WTC11 (cell line): Measurements from ENCODE around the gene CSN2.

Source experiments
- ESRRA ChIP-seq: sonication (generic); formaldehyde crosslinking; IDR thresholded peaks from 2 replicates; pipeline ENCODE4 v1.8.1; 2022; ENCODE audit warnings: mild to moderate bottlenecking, missing genetic modification reagents, borderline replicate concordance
- ETV6 ChIP-seq: sonication (generic); formaldehyde crosslinking; IDR thresholded peaks from 2 replicates; pipeline ENCODE4 v1.8.1; 2022; ENCODE audit warnings: mild to moderate bottlenecking, missing genetic modification reagents
- GABPB1 ChIP-seq: sonication (generic); formaldehyde crosslinking; IDR thresholded peaks from 2 replicates; pipeline ENCODE4 v1.8.1; 2023; ENCODE audit warnings: mild to moderate bottlenecking, missing genetic modification reagents
- SMAD3 ChIP-seq: sonication (generic); formaldehyde crosslinking; IDR thresholded peaks from 2 replicates; pipeline ENCODE4 v1.8.0; 2022; ENCODE audit warnings: missing genetic modification reagents, mild to moderate bottlenecking, borderline replicate concordance
- ZNF121 ChIP-seq: sonication (generic); formaldehyde crosslinking; IDR thresholded peaks from 2 replicates; pipeline ENCODE4 v1.8.0; 2023; ENCODE audit warnings: missing genetic modification reagents
- ZNF232 ChIP-seq: sonication (generic); formaldehyde crosslinking; IDR thresholded peaks from 2 replicates; pipeline ENCODE4 v1.8.0; 2022; ENCODE audit warnings: mild to moderate bottlenecking, missing genetic modification reagents
- ZNF263 ChIP-seq: sonication (generic); formaldehyde crosslinking; IDR thresholded peaks from 2 replicates; pipeline ENCODE4 v1.8.1; 2022; ENCODE audit warnings: low read depth, mild to moderate bottlenecking, moderate library complexity, missing genetic modification reagents
- TF ChIP-seq, protein P1 (sequence below): fragments of 200-600 bp; IDR thresholded peaks from 2 replicates; pipeline ENCODE4 v1.8.0; 2022; ENCODE audit warnings: antibody characterized with exemption
- TF ChIP-seq, protein P2 (sequence below): sonication (generic); formaldehyde crosslinking; conservative IDR thresholded peaks from 2 replicates; pipeline ENCODE4 v1.8.1; 2023; ENCODE audit warnings: mild to moderate bottlenecking, low read depth, missing genetic modification reagents, moderate library complexity
- TF ChIP-seq, protein P3 (sequence below): sonication (generic); formaldehyde crosslinking; IDR thresholded peaks from 2 replicates; pipeline ENCODE4 v1.8.1; 2022; ENCODE audit warnings: mild to moderate bottlenecking, moderate library complexity, missing genetic modification reagents
- TF ChIP-seq, protein P4 (sequence below): sonication (generic); formaldehyde crosslinking; conservative IDR thresholded peaks from 2 replicates; pipeline ENCODE4 v1.8.1; 2022; ENCODE audit warnings: mild to moderate bottlenecking, missing genetic modification reagents
- TF ChIP-seq, protein P5 (sequence below): sonication (generic); formaldehyde crosslinking; IDR thresholded peaks from 2 replicates; pipeline ENCODE4 v1.8.1; 2023; ENCODE audit warnings: mild to moderate bottlenecking, missing genetic modification reagents, moderate library complexity
- TF ChIP-seq, protein P6 (sequence below): sonication (generic); formaldehyde crosslinking; IDR thresholded peaks from 2 replicates; pipeline ENCODE4 v1.8.1; 2023; ENCODE audit warnings: mild to moderate bottlenecking, missing genetic modification reagents, moderate library complexity
- TF ChIP-seq, protein P7 (sequence below): sonication (generic); formaldehyde crosslinking; IDR thresholded peaks from 2 replicates; pipeline ENCODE4 v1.8.1; 2022; ENCODE audit warnings: mild to moderate bottlenecking, missing genetic modification reagents, moderate library complexity, borderline replicate concordance

DNA sequence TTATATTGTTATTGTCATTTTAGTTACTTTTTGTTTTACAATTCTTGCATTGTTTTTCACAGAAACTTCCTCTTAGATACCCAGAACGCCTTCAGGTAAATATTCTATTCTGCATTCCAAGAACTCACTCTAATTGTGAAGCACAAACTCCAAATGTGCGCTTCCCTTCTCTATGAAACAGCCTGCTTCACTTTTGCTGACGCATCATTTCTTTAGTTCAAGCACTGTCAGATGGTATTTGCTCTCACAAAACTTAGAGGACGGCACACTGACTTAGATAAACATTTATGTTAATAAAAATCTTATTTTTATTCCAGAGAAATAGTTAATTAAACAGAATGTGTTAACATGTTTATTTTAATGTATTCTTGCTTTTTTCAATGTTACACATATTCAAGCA is 31.4 kb downstream of the CSN2 start:
- TF ChIP-seq, protein P1, sequence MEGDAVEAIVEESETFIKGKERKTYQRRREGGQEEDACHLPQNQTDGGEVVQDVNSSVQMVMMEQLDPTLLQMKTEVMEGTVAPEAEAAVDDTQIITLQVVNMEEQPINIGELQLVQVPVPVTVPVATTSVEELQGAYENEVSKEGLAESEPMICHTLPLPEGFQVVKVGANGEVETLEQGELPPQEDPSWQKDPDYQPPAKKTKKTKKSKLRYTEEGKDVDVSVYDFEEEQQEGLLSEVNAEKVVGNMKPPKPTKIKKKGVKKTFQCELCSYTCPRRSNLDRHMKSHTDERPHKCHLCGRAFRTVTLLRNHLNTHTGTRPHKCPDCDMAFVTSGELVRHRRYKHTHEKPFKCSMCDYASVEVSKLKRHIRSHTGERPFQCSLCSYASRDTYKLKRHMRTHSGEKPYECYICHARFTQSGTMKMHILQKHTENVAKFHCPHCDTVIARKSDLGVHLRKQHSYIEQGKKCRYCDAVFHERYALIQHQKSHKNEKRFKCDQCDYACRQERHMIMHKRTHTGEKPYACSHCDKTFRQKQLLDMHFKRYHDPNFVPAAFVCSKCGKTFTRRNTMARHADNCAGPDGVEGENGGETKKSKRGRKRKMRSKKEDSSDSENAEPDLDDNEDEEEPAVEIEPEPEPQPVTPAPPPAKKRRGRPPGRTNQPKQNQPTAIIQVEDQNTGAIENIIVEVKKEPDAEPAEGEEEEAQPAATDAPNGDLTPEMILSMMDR: no peak
- TF ChIP-seq, protein P2, sequence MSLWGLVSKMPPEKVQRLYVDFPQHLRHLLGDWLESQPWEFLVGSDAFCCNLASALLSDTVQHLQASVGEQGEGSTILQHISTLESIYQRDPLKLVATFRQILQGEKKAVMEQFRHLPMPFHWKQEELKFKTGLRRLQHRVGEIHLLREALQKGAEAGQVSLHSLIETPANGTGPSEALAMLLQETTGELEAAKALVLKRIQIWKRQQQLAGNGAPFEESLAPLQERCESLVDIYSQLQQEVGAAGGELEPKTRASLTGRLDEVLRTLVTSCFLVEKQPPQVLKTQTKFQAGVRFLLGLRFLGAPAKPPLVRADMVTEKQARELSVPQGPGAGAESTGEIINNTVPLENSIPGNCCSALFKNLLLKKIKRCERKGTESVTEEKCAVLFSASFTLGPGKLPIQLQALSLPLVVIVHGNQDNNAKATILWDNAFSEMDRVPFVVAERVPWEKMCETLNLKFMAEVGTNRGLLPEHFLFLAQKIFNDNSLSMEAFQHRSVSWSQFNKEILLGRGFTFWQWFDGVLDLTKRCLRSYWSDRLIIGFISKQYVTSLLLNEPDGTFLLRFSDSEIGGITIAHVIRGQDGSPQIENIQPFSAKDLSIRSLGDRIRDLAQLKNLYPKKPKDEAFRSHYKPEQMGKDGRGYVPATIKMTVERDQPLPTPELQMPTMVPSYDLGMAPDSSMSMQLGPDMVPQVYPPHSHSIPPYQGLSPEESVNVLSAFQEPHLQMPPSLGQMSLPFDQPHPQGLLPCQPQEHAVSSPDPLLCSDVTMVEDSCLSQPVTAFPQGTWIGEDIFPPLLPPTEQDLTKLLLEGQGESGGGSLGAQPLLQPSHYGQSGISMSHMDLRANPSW (CRISPR knock-in tag): no peak
- TF ChIP-seq ZNF232 (CRISPR knock-in tag) (no peak), ZNF121 (CRISPR knock-in tag) (no peak), ETV6 (no peak), ESRRA (CRISPR knock-in tag) (no peak), SMAD3 (no peak), GABPB1 (no peak), ZNF263 (CRISPR knock-in tag) (no peak)
- TF ChIP-seq, protein P3, sequence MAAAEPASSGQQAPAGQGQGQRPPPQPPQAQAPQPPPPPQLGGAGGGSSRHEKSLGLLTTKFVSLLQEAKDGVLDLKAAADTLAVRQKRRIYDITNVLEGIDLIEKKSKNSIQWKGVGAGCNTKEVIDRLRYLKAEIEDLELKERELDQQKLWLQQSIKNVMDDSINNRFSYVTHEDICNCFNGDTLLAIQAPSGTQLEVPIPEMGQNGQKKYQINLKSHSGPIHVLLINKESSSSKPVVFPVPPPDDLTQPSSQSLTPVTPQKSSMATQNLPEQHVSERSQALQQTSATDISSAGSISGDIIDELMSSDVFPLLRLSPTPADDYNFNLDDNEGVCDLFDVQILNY (CRISPR knock-in tag): no peak
- TF ChIP-seq, protein P4, sequence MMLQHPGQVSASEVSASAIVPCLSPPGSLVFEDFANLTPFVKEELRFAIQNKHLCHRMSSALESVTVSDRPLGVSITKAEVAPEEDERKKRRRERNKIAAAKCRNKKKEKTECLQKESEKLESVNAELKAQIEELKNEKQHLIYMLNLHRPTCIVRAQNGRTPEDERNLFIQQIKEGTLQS (CRISPR knock-in tag): no peak
- TF ChIP-seq, protein P5, sequence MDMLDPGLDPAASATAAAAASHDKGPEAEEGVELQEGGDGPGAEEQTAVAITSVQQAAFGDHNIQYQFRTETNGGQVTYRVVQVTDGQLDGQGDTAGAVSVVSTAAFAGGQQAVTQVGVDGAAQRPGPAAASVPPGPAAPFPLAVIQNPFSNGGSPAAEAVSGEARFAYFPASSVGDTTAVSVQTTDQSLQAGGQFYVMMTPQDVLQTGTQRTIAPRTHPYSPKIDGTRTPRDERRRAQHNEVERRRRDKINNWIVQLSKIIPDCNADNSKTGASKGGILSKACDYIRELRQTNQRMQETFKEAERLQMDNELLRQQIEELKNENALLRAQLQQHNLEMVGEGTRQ (CRISPR knock-in tag): no peak
- TF ChIP-seq, protein P6, sequence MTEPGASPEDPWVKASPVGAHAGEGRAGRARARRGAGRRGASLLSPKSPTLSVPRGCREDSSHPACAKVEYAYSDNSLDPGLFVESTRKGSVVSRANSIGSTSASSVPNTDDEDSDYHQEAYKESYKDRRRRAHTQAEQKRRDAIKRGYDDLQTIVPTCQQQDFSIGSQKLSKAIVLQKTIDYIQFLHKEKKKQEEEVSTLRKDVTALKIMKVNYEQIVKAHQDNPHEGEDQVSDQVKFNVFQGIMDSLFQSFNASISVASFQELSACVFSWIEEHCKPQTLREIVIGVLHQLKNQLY (CRISPR knock-in tag): no peak
- TF ChIP-seq, protein P7, sequence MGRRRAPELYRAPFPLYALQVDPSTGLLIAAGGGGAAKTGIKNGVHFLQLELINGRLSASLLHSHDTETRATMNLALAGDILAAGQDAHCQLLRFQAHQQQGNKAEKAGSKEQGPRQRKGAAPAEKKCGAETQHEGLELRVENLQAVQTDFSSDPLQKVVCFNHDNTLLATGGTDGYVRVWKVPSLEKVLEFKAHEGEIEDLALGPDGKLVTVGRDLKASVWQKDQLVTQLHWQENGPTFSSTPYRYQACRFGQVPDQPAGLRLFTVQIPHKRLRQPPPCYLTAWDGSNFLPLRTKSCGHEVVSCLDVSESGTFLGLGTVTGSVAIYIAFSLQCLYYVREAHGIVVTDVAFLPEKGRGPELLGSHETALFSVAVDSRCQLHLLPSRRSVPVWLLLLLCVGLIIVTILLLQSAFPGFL (CRISPR knock-in tag): no peak
